Breast epithelium (tissue), 3 donors: ENCODE results near the gene IL32.

Experiments used
- CTCF ChIP-seq, 3 donors: fragments of 450-650 bp; IDR thresholded peaks; one replicate each; pipeline ENCODE4 v1.5.1; 2016 to 2017; ENCODE audit warnings: antibody characterized with exemption in 3 of 3, mild to moderate bottlenecking in 3 of 3, moderate library complexity in 3 of 3
- POLR2A ChIP-seq: fragments of 450-650 bp; IDR thresholded peaks from one replicate; pipeline ENCODE4 v1.6.1; 2016; ENCODE audit warnings: antibody characterized with exemption, mild to moderate bottlenecking, moderate library complexity
- POLR2AphosphoS5 ChIP-seq, 3 donors: sonication (generic); formaldehyde crosslinking; IDR thresholded peaks; one replicate each; pipeline ENCODE4 v1.6.1; 2017; ENCODE audit warnings: antibody characterized with exemption in 3 of 3

DNA sequence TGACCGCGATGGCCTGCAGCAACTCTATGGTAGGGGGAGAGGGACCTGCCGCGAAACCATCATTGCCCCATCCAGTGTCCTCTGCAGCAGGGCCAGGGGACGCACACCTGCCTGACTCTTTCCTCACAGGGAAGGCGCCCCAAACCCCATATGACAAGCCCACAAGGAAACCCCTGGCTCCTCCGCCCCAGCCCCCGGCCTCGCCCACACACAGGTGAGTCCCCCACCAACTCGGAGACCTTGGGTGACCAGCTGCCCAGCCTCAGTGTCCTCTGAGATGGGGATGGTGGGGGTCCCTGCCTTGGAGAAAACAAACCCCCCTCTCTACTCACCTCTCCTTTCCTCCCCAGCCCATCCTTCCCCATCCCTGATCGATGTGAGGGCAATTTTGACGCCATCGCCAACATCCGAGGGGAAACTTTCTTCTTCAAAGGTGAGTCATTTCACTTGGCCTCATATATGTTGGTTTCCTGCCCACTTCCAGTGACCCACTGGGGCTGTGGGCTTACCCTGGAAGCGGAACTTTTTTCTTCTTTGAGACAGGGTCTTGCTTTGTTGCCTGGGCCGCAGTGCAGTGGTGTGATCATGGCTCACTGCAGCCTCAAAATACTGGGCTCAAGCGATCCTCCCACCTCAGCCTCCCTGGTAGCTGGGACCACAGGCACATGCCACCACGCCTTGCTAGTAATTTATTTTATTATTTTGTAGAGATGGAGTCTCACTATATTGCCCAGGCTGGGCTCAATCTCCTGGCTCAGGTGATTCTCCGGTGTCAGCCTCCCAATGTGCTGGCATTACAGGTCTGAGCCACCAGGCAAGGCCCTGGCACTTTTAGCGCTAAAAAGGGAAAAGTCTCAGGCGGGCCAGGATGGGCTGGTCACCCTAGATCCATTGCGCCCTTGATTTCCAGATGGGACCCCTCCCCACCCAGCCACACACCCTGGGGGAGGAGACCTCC is 8.0 kb upstream of the IL32 start:
- TF ChIP-seq POLR2A (no peak), CTCF (IDR thresholded peaks at IDR 0.05) (no peak), POLR2AphosphoS5 (IDR thresholded peaks at IDR 0.05) (no peak)
